ENCODE data around the gene MACROD2.

MACROD2 gene

GRCh38 chr20:14307956-14308355 is 312.6 kb downstream of the MACROD2 start:
- H3K27ac ChIP-seq: no peak overlapping the region
- TF ChIP-seq, protein P1, sequence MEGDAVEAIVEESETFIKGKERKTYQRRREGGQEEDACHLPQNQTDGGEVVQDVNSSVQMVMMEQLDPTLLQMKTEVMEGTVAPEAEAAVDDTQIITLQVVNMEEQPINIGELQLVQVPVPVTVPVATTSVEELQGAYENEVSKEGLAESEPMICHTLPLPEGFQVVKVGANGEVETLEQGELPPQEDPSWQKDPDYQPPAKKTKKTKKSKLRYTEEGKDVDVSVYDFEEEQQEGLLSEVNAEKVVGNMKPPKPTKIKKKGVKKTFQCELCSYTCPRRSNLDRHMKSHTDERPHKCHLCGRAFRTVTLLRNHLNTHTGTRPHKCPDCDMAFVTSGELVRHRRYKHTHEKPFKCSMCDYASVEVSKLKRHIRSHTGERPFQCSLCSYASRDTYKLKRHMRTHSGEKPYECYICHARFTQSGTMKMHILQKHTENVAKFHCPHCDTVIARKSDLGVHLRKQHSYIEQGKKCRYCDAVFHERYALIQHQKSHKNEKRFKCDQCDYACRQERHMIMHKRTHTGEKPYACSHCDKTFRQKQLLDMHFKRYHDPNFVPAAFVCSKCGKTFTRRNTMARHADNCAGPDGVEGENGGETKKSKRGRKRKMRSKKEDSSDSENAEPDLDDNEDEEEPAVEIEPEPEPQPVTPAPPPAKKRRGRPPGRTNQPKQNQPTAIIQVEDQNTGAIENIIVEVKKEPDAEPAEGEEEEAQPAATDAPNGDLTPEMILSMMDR (conservative IDR thresholded peaks at IDR 0.05): no peak
- TF ChIP-seq ZFX (IDR thresholded peaks at IDR 0.05): no peak

GRCh38 chr20:14310977-14311627 is 315.8 kb downstream of the MACROD2 start:
- TF ChIP-seq ZFX (IDR thresholded peaks at IDR 0.05): no peak
- TF ChIP-seq, protein P1 (conservative IDR thresholded peaks at IDR 0.05): no peak
- no peak overlapping the region for H3K27ac ChIP-seq

GRCh38 chr20:14312001-14312400 is 316.7 kb downstream of the MACROD2 start:
- H3K27ac ChIP-seq: no peak overlapping the region
- TF ChIP-seq ZFX (IDR thresholded peaks at IDR 0.05): no peak
- TF ChIP-seq, protein P1 (conservative IDR thresholded peaks at IDR 0.05): no peak

DNA sequence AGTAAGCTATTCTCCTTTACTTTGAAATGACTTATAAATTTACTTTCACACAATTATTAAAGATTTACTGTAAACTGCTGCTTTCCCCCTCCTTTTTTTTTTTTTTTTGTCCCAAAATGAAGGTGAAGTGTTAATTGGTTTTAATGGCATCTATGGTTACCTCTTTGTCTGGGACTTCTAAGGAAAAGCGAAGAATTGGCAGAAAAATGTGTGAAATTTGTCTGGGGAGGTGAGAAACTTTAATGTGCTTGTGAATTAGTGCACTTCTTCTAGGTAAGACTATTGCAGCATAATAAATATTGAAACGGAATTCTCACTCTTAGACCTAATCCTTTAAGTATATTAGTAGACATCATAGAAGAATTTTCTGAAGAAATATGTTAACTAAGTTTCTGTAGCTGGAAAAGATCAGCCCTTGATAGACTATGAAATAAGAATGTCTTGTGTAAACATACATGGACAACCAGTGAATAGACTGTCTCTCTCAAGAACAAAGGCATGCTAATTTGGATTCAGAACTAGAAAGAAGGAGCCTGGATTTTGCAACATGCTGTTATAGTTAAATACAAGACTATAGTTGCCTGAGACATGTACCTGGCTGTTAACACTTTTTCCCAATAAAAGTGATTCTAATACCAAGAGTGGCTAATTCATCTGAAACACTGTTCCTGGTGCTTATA is 318.2 kb downstream of the MACROD2 start:
- no peak overlapping the region for H3K27ac ChIP-seq
- TF ChIP-seq, protein P1 (conservative IDR thresholded peaks at IDR 0.05): no peak
- no peak for TF ChIP-seq ZFX (IDR thresholded peaks at IDR 0.05)

GRCh38 chr20:14319704-14320103 is 324.4 kb downstream of the MACROD2 start:
- TF ChIP-seq ZFX (IDR thresholded peaks at IDR 0.05): no peak
- TF ChIP-seq, protein P1 (conservative IDR thresholded peaks at IDR 0.05): no peak

DNA sequence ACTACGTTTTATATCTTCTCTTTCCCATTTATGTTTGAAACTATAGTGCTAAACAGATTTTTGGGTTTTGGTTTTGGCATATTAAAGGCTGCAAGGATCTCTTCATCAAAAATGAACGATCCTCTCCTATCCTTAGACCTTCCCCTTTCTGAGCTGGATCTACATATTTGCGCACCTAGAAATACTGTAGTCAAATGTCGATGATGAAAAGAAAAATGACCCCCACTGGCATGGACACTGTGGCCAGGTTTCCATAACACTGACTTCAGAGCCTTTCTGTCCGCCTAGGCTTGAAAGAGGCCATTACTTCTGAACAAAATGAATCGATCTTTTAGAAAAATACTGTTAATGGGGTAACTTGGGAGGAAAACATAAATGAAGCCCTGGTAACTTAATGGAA is 336.3 kb downstream of the MACROD2 start:
- no peak overlapping the region for H3K27ac ChIP-seq
- TF ChIP-seq ZFX (IDR thresholded peaks at IDR 0.05): no peak
- TF ChIP-seq, protein P1 (conservative IDR thresholded peaks at IDR 0.05): no peak

More at GRCh38 chr20:14319704-14320103, 324.4 kb downstream of the MACROD2 start:
- H3K27ac ChIP-seq: no peak overlapping the region

GRCh38 chr20:14332866-14333265 is 337.6 kb downstream of the MACROD2 start:
- no peak overlapping the region for H3K27ac ChIP-seq
- no peak for TF ChIP-seq ZFX (IDR thresholded peaks at IDR 0.05)
- TF ChIP-seq, protein P1 (conservative IDR thresholded peaks at IDR 0.05): no peak
